Measurements from ENCODE around the gene CAPN10. TPM values are rescaled to one million over a fixed set of nuclear protein-coding genes. Genes with fewer than 3 reads are reported as not detected.

CAPN10 gene
- total RNA-seq, 1 experiment from 2014 or later: 27.8 TPM

- Histone ChIP-seq H3K4me1 (no peaks in the 10 kb centered on the region), H3K36me3 (ENCODE audit: control insufficient read depth, insufficient read depth, low read length) (no peaks in the 10 kb centered on the region; the same call in none of the 2 replicates), H3K9me3 (no peaks in the 10 kb centered on the region), H3K4me3 (ENCODE audit: low read depth, low read length) (no peak overlapping the region), H3K27me3 (replicated peaks; ENCODE audit: control insufficient read depth, insufficient read depth, low read length) (no peaks in the 10 kb centered on the region)
- Mint-ChIP-seq H3K27me3 (ENCODE audit: insufficient read depth, unreplicated experiment) (no peaks in the 10 kb centered on the region), H3K4me3 (ENCODE audit: unreplicated experiment) (no peak overlapping the region), H3K36me3 (ENCODE audit: insufficient read depth, unreplicated experiment) (peaks cover 6% of the 10 kb centered on the region), H3K4me1 (ENCODE audit: low read depth, unreplicated experiment) (no peaks in the 10 kb centered on the region), H3K9me3 (ENCODE audit: unreplicated experiment) (peaks cover 10% of the 10 kb centered on the region), H3K27ac (ENCODE audit: unreplicated experiment) (no peak overlapping the region)
- intact Hi-C loops (cut with micrococcal nuclease; ENCODE audit: unreplicated experiment): no loop called here
- ChIA-PET CTCF (no interaction called here), POLR2A (no interaction called here)
- BruUV-seq (replicated peaks): no TSS peak
- TF ChIP-seq, protein P1, sequence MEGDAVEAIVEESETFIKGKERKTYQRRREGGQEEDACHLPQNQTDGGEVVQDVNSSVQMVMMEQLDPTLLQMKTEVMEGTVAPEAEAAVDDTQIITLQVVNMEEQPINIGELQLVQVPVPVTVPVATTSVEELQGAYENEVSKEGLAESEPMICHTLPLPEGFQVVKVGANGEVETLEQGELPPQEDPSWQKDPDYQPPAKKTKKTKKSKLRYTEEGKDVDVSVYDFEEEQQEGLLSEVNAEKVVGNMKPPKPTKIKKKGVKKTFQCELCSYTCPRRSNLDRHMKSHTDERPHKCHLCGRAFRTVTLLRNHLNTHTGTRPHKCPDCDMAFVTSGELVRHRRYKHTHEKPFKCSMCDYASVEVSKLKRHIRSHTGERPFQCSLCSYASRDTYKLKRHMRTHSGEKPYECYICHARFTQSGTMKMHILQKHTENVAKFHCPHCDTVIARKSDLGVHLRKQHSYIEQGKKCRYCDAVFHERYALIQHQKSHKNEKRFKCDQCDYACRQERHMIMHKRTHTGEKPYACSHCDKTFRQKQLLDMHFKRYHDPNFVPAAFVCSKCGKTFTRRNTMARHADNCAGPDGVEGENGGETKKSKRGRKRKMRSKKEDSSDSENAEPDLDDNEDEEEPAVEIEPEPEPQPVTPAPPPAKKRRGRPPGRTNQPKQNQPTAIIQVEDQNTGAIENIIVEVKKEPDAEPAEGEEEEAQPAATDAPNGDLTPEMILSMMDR (IDR thresholded peaks at IDR 0.05; ENCODE audit: insufficient read depth in 1 of 2, low read depth in 1 of 2, low read length in 1 of 2, severe bottlenecking in 1 of 2, unreplicated experiment in 1 of 2): no peak
- DNase-seq: no peak
These were observed 41.9 kb downstream of the CAPN10 start for GRCh38 chr2:240628507-240628807.

DNA sequence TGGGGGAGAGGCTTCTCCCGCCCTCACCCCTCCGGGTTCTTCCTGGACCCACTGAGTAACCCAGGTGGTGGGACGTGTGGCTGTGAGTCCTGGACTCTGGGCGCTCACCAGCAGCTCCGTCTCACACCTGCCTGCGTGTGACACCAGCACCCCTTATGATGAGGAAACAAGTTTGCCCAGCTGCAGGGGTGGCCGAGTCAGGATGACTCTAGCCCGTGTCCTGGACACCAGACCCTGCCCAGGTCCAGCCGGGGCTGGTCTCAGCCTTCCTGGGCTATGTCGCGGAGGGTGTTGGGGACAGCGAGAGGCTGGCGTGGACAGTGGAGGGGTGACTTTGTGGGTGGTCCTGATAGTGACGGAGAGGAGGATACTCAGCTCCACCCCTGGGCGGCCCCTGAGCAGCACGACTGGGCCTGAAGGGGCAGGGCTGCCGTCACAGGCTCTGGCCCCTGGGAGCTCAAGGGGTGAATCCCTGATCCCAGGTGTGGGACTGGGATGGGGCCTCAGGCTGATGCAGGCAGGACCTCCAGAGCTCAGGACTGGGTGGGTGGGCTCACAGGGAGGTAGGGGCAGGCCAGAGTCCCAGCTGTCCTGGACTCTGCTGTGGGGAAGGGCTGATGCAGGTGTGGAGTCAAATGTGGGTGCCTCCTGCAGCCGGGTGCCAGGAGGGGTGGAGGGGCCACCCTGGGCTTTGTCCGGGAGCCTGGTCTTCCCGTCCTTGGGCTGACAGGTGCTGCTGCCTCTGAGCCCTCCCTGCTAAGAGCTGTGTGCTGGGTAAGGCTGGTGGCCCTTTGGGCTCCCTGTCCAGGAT lies 42.5 kb downstream of the CAPN10 start:
- Mint-ChIP-seq H3K27me3 (ENCODE audit: insufficient read depth, unreplicated experiment) (no peaks in the 10 kb centered on the region), H3K9me3 (ENCODE audit: unreplicated experiment) (peaks cover 16% of the 10 kb centered on the region), H3K4me3 (ENCODE audit: unreplicated experiment) (no peak overlapping the region), H3K27ac (ENCODE audit: unreplicated experiment) (no peak overlapping the region), H3K36me3 (ENCODE audit: insufficient read depth, unreplicated experiment) (peaks cover 6% of the 10 kb centered on the region), H3K4me1 (ENCODE audit: low read depth, unreplicated experiment) (no peaks in the 10 kb centered on the region)
- peak in 1 of 2 experiments; percentile 21 for DNase-seq
- Histone ChIP-seq H3K27me3 (replicated peaks; ENCODE audit: control insufficient read depth, insufficient read depth, low read length) (no peaks in the 10 kb centered on the region), H3K4me3 (ENCODE audit: low read depth, low read length) (no peak overlapping the region), H3K9me3 (0 out of 2 replicates have a peak, but pooled peaks cover 3% of the 10 kb centered on the region), H3K4me1 (no peaks in the 10 kb centered on the region), H3K36me3 (ENCODE audit: control insufficient read depth, insufficient read depth, low read length) (no peaks in the 10 kb centered on the region; the same call in none of the 2 replicates)
- TF ChIP-seq, protein P1 (IDR thresholded peaks at IDR 0.05; ENCODE audit: insufficient read depth in 1 of 2, low read depth in 1 of 2, low read length in 1 of 2, severe bottlenecking in 1 of 2, unreplicated experiment in 1 of 2): no peak
- intact Hi-C loops (cut with micrococcal nuclease; ENCODE audit: unreplicated experiment): no loop called here
- CTCF ChIA-PET: interaction anchor here (0.6 kb wide), 2 partner anchors 43 to 168 kb away, joined by 3 read pairs; no protein-coding TSS in a partner anchor
- BruUV-seq (replicated peaks): no TSS peak
- POLR2A ChIA-PET: no interaction called here

DNA sequence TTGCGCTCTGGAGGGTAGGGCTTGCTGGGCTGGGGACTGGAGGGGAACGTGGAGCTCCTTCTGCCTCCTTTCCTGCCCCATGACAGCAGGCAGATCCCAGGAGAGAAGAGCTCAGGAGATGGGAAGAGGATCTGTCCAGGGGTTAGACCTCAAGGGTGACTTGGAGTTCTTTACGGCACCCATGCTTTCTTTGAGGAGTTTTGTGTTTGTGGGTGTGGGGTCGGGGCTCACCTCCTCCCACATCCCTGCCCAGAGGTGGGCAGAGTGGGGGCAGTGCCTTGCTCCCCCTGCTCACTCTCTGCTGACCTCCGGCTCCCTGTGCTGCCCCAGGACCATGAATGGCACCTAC lies 43.1 kb downstream of the CAPN10 start:
- H3K4me3 ChIP-seq (ENCODE audit: low read depth, low read length): no peak overlapping the region
- Mint-ChIP-seq H3K27ac (ENCODE audit: unreplicated experiment) (no peak overlapping the region), H3K27me3 (ENCODE audit: insufficient read depth, unreplicated experiment) (no peaks in the 10 kb centered on the region), H3K4me1 (ENCODE audit: low read depth, unreplicated experiment) (no peaks in the 10 kb centered on the region), H3K36me3 (ENCODE audit: insufficient read depth, unreplicated experiment) (peaks cover 6% of the 10 kb centered on the region), H3K4me3 (ENCODE audit: unreplicated experiment) (no peak overlapping the region), H3K9me3 (ENCODE audit: unreplicated experiment) (peaks cover 16% of the 10 kb centered on the region)
- H3K27me3 ChIP-seq (replicated peaks; ENCODE audit: control insufficient read depth, insufficient read depth, low read length): no peaks in the 10 kb centered on the region
- 0 out of 2 replicates have a peak, but pooled peaks cover 3% of the 10 kb centered on the region for H3K9me3 ChIP-seq
- intact Hi-C loops (cut with micrococcal nuclease; ENCODE audit: unreplicated experiment): no loop called here
- H3K36me3 ChIP-seq (ENCODE audit: control insufficient read depth, insufficient read depth, low read length): no peaks in the 10 kb centered on the region; the same call in none of the 2 replicates
- CTCF ChIA-PET: no interaction called here
- no peaks in the 10 kb centered on the region for H3K4me1 ChIP-seq
- BruUV-seq (replicated peaks): no TSS peak
- POLR2A ChIA-PET: no interaction called here
- TF ChIP-seq, protein P1 (IDR thresholded peaks at IDR 0.05; ENCODE audit: insufficient read depth in 1 of 2, low read depth in 1 of 2, low read length in 1 of 2, severe bottlenecking in 1 of 2, unreplicated experiment in 1 of 2): no peak
- DNase-seq: no peak
